ENCODE data around the gene SULT1C3. TPM values are rescaled to one million over a fixed set of nuclear protein-coding genes. Genes with fewer than 3 reads are reported as not detected.

SULT1C3 gene
- total RNA-seq, 6 experiments from 2014 or later, result not detected

GRCh38 chr2:108257757-108258331 is 18.1 kb downstream of the SULT1C3 start:
- Mint-ChIP-seq H3K36me3 (ENCODE audit: low read depth) (no peaks in the 10 kb centered on the region), H3K27me3 (ENCODE audit: insufficient read depth) (peaks cover 2% of the 10 kb centered on the region; the same call in 1 of the 2 replicates), H3K4me3 (no peak overlapping the region), H3K4me1 (ENCODE audit: low read depth) (peaks cover 20% of the 10 kb centered on the region), H3K9me3 (no peaks in the 10 kb centered on the region), H3K27ac (no peak overlapping the region)
- DNase-seq, result peak; percentile 35
- TF ChIP-seq CTCF (IDR thresholded peaks at IDR 0.05), result no peak

- Mint-ChIP-seq H3K36me3 (ENCODE audit: low read depth) (peaks cover 4% of the 10 kb centered on the region; the same call in 1 of the 2 replicates), H3K4me3 (no peak overlapping the region), H3K9me3 (no peaks in the 10 kb centered on the region), H3K27me3 (ENCODE audit: insufficient read depth) (no peaks in the 10 kb centered on the region), H3K27ac (no peak overlapping the region), H3K4me1 (ENCODE audit: low read depth) (peaks cover 26% of the 10 kb centered on the region)
- TF ChIP-seq CTCF (IDR thresholded peaks at IDR 0.05), result no peak
- DNase-seq, result no peak
Observed at GRCh38 chr2:108260773-108261172, 21.0 kb downstream of the SULT1C3 start.

GRCh38 chr2:108262036-108262435 is 22.3 kb downstream of the SULT1C3 start:
- Mint-ChIP-seq H3K27me3 (ENCODE audit: insufficient read depth) (no peaks in the 10 kb centered on the region), H3K9me3 (no peaks in the 10 kb centered on the region), H3K4me3 (no peak overlapping the region), H3K36me3 (ENCODE audit: low read depth) (peaks cover 4% of the 10 kb centered on the region; the same call in 1 of the 2 replicates), H3K27ac (no peak overlapping the region), H3K4me1 (ENCODE audit: low read depth) (peaks cover 36% of the 10 kb centered on the region)
- DNase-seq, result no peak
- TF ChIP-seq CTCF (IDR thresholded peaks at IDR 0.05), result no peak

GRCh38 chr2:108263401-108263800 is 23.6 kb downstream of the SULT1C3 start:
- peaks cover 38% of the 10 kb centered on the region for H3K4me1 Mint-ChIP-seq (ENCODE audit: low read depth)
- peaks cover 4% of the 10 kb centered on the region; the same call in 1 of the 2 replicates for H3K36me3 Mint-ChIP-seq (ENCODE audit: low read depth)
- no peak for DNase-seq
- no peak overlapping the region for H3K27ac Mint-ChIP-seq
- no peaks in the 10 kb centered on the region for H3K27me3 Mint-ChIP-seq (ENCODE audit: insufficient read depth)
- no peak for TF ChIP-seq CTCF (IDR thresholded peaks at IDR 0.05)
- H3K9me3 Mint-ChIP-seq, result no peaks in the 10 kb centered on the region
- no peak overlapping the region for H3K4me3 Mint-ChIP-seq

- H3K27ac Mint-ChIP-seq, result no peak overlapping the region
- peaks cover 1% of the 10 kb centered on the region for H3K27me3 Mint-ChIP-seq (ENCODE audit: insufficient read depth)
- DNase-seq, result no peak
- no peaks in the 10 kb centered on the region for H3K9me3 Mint-ChIP-seq
- no peak overlapping the region for H3K4me3 Mint-ChIP-seq
- peaks cover 47% of the 10 kb centered on the region for H3K4me1 Mint-ChIP-seq (ENCODE audit: low read depth)
- TF ChIP-seq CTCF (IDR thresholded peaks at IDR 0.05), result no peak
- H3K36me3 Mint-ChIP-seq (ENCODE audit: low read depth), result peaks cover 4% of the 10 kb centered on the region; the same call in 1 of the 2 replicates
Observed at GRCh38 chr2:108266218-108266617, 26.4 kb downstream of the SULT1C3 start.

Data from HFFc6 (cell line).